ENCODE data around the gene RNF26.

Gene RNF26

DNA sequence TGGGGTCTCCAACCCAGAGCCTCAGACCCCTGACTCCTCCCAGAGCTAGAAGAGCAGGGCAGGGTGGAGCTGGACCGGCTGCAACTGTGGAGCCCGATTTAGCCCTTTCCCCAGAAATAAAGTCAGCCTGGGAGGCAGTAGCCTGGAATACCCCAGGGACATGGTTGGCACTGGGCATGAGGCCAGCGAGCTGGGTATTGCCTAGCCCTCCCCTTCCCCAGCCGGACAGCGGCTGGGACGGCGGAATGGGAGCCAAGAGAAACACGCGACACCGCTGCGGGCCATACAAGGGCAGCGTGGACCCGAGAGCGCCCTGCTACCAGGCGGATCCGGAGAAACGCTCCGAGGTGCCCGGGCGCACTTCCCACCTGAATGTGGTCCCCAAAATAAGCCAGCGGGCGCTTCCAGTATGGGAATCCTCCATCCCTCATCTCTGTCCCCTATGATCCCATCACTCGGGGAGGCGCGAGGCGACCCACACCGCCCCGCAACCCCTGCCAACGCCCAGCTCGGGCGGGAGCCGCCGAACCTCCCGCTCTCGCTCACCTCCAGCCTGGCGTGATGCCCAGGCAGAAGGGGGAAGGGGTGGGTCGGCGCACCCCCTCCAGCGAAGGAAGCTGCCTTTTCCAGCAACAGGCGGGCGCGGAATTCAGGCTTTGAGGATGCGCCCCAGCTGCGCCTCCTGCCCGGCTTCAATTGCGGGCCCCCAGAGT, 18.2 kb upstream of the RNF26 start:
- TF ChIP-seq, protein P1, sequence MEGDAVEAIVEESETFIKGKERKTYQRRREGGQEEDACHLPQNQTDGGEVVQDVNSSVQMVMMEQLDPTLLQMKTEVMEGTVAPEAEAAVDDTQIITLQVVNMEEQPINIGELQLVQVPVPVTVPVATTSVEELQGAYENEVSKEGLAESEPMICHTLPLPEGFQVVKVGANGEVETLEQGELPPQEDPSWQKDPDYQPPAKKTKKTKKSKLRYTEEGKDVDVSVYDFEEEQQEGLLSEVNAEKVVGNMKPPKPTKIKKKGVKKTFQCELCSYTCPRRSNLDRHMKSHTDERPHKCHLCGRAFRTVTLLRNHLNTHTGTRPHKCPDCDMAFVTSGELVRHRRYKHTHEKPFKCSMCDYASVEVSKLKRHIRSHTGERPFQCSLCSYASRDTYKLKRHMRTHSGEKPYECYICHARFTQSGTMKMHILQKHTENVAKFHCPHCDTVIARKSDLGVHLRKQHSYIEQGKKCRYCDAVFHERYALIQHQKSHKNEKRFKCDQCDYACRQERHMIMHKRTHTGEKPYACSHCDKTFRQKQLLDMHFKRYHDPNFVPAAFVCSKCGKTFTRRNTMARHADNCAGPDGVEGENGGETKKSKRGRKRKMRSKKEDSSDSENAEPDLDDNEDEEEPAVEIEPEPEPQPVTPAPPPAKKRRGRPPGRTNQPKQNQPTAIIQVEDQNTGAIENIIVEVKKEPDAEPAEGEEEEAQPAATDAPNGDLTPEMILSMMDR (conservative IDR thresholded peaks at IDR 0.05), result no peak
- TF ChIP-seq ZFX (IDR thresholded peaks at IDR 0.05), result no peak
- H3K27ac ChIP-seq, result no peak overlapping the region

DNA sequence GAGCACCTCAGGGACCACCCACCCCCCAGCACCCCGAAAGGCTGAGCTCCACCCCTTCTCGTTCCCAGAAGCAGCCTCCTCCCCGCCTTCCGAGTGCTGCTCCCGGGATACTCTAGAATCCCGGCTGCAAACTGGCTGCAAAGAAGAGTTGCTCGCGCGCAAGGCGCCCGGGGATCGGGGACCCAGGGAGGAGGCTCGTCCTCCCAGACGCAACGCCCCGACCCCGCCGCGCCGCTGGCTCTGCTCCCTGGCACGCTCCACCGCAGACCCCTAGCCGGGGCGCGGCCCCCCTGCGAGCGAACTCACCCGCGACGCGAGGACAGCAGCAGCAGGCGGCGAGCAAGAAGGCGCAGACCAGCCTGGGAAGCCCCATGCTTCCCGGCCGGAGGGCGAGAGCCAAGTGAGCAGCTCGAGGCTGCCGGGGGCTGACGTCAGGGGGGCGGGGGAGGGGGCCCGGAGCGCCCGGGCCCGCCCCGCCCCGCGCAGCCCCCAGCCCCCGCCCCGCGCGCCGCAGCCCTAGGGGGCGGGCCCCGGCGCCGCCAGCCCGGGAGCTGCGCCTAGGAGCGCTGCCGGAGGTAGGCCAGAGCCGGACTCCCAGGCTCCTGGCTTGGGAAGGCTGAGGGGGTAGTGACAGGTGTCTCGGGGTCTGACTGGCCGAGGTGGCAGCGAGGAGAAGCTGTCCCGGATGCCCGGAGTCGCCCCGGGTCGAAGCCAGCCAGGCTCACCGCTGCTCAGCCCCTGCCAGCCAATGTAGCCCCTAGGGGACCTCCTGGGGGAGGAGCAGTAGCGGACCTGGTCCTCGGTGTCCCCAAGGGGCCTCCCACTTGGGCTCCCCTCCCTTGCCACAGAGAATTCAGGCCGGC, 17.4 kb upstream of the RNF26 start, which contains the start of gene MCAM:
Gene MCAM (minus strand): TSS at position 402 of the 863 bp plus-strand sequence. CDS start 29 bp downstream, at position 373.
- TF ChIP-seq, protein P1 (conservative IDR thresholded peaks at IDR 0.05), result no peak
- TF ChIP-seq ZFX (IDR thresholded peaks at IDR 0.05), result no peak
- H3K27ac ChIP-seq, result no peak within 1 kb of the TSS

DNA sequence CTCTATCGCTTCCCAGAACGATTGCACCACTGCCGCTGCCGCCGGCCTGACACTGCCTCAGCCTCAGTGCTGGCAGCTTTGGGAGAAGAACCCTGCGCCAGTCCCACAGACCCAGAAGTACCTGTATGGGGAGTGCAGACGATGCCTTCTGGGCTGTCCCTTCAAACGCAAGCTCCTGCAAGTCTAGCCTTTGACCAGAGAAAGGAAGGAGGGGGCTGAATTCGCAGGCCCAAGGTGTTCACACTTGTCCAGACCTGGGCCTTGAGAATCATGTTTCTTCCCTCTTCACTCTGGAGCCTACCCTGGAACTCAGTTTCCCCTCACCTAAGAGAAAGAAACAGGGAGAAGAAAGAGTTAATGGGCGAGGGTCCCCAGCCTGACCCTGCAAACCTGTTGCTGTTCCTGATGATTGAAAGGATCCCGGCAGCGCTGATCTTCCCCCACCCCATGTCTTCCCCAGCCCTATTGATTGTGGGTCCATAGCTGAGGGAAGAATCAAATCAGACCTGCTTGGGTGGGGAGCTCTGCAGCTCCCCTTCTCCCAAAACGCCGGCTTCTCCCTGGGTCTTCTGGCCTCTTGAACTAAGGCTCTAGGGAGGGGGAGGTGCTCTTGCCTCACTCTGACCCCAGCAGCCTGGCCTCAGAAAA, 16.6 kb upstream of the RNF26 start:
- no peak overlapping the region for H3K27ac ChIP-seq
- TF ChIP-seq, protein P1 (conservative IDR thresholded peaks at IDR 0.05), result no peak
- TF ChIP-seq ZFX (IDR thresholded peaks at IDR 0.05), result no peak

DNA sequence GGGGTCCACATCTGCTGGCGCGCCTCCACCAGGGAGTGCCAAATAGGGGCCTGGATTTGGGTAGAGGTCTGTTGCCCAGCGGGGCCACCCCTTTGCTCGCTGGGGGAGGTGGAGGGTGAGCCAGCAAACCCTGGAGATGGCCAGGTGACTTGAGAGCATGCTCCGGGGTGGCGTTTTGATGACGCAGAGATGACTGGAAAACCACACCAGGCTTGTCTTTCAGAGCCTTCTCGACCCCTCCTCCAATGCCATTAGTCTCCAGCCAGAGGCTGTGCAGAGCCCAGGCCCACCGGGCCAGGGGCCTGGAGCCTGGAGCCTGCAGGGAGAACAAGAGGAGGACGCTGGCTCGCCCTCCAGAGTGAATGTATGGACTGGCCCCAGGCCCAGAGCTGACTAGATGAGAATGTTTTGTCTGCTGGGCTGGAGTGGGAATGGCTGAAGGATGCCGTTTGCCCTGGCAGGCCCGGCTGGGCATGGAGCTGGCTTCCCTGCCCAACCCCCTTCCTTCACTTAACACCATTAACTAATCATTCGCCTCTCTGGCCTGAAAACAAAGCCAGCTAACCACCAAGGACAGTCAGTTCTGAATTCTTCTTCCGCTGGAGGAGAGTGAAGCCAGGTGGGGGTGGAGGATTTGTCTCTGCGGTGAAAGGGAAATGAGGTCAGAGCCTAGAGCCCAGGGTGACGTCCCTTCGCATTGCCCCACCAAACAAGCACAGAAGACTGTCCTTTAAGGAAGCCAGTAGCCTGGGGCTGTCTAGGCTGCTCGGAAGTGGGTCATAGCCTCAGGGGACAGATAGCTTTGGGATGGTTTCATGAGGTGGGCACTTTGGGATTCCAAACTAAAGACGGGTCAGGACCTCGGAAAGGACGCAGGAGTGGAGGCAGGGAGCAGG, 15.8 kb upstream of the RNF26 start:
- TF ChIP-seq, protein P1 (conservative IDR thresholded peaks at IDR 0.05), result no peak
- no peak for TF ChIP-seq ZFX (IDR thresholded peaks at IDR 0.05)
- H3K27ac ChIP-seq, result no peak overlapping the region

DNA sequence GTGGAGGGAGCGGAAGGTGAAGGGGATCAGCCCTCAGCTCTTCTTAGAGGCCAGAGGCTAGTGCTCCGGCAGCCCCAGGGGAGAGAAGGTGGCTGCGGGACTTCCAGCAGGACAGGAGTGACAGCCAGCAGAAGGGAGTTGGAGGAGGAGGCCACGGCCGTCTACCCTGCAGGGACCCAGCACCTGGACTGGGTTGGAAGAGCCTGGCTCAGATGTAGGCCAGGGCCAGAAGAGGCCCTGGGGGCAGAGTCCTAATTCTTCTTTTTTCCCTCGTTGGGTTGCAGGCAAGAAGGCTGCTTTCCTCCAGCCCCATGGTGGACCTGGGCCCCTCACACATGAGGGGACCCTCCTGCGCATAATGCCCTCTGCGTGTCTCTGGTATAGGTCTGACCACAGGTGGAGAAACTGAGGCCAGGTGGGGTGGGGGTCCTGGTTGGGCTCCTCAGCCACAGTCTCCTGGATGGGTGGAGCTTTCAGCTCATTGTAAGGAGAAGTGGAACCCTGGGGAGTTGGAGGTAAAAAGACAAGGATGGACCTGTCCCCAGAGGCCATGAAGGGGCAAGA, 15.1 kb upstream of the RNF26 start:
- no peak overlapping the region for H3K27ac ChIP-seq
- TF ChIP-seq ZFX (IDR thresholded peaks at IDR 0.05), result no peak
- TF ChIP-seq, protein P1 (conservative IDR thresholded peaks at IDR 0.05), result no peak

DNA sequence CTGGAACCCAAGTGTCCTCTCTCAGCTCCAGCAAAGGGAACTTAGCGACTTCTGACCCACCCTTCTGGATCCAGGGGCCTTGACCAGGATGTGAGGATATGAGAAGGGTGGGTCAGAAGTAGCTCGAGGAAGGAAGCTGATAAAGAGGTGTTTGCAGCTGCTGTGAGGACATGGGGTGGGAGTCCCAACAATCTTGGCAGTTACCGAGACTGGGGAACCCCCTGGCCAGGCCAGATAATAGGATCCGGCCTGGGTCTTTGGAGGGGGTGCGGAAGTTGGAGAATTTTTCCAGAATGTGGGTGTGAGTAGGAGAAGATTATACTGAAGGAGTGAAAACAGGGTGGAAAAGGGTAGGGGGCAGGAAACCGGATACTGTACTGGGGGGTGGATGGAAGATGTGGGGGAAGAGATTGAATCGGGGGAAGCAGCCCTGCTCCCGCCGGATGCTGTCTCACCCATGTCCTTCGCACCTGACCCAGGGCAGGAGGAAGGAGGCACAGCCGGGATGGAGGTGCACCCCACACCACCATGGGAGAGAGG, 14.6 kb upstream of the RNF26 start:
- no peak for TF ChIP-seq ZFX (IDR thresholded peaks at IDR 0.05)
- TF ChIP-seq, protein P1 (conservative IDR thresholded peaks at IDR 0.05), result no peak
- no peak overlapping the region for H3K27ac ChIP-seq
